Activated CD8-positive, alpha-beta memory T cell treated with anti-CD3 and anti-CD28 coated beads, Interleukin-2, amount 50 U/mL, for 4 hours (primary cell): ENCODE measurements around the gene TUSC2.
"Not testable (repeated sequence)": the region's sequence is repeated elsewhere in the genome, so short reads cannot be mapped to it uniquely, and the experiment has no call there.

Experiments
- DNase-seq: peaks from one replicate; pipeline ENCODE4 v3.0.0-alpha.2; 2020

The TUSC2 gene

GRCh38 chr3:50316657-50317242 is 11.3 kb downstream of the TUSC2 start:
- DNase-seq, result peak; percentile 80

DNA sequence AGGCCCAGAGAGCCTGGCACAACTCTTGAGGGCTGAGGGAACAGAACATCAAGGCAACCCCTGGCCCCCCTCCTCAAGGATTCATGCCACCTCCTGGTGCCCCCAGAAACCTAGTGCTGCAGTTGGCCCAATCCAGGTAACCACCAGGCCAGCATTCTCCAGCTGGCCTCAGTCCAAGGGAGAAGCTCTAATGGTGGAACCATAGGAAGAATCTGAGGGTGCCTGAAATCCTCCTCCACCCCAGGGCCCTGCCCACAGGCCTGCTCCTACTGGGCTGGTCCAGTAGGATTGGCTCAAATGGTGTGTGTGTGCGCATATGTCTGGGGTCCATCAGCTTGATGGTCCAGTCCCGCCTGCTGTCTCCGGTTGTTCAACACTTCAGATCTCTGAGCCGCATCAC is 13.2 kb downstream of the TUSC2 start:
- DNase-seq, result no peak

- no peak for DNase-seq
Observed at GRCh38 chr3:50314342-50314741, 13.7 kb downstream of the TUSC2 start.

GRCh38 chr3:50312041-50312440 is 16.0 kb downstream of the TUSC2 start:
- DNase-seq, result not testable (repeated sequence)

DNA sequence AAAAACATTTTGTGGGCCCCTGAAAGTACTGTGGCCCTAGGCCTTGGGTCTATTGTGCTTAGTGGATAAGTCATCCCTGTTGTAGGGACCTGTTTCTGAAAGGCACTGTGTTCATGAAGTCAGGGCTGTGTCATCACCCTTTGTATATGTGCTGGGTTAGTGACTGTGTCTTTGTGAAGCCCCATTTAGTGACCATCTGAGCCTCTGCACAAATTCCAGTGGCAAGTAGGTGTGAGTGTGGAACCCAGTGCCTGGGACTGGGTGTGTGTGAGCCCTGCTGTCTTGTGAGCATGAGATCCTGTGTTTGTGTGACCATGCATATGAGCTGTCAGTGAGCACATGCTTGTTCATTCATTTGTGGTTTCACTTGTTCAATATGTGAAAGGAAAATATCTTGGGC is 23.4 kb downstream of the TUSC2 start:
- no peak for DNase-seq

GRCh38 chr3:50303013-50303815 is 24.8 kb downstream of the TUSC2 start, which contains the start of gene HYAL1:
HYAL1 (minus strand) TSS chr3:50303574; CDS start chr3:50302956, 618 bp downstream.
- DNase-seq, result no peak

DNA sequence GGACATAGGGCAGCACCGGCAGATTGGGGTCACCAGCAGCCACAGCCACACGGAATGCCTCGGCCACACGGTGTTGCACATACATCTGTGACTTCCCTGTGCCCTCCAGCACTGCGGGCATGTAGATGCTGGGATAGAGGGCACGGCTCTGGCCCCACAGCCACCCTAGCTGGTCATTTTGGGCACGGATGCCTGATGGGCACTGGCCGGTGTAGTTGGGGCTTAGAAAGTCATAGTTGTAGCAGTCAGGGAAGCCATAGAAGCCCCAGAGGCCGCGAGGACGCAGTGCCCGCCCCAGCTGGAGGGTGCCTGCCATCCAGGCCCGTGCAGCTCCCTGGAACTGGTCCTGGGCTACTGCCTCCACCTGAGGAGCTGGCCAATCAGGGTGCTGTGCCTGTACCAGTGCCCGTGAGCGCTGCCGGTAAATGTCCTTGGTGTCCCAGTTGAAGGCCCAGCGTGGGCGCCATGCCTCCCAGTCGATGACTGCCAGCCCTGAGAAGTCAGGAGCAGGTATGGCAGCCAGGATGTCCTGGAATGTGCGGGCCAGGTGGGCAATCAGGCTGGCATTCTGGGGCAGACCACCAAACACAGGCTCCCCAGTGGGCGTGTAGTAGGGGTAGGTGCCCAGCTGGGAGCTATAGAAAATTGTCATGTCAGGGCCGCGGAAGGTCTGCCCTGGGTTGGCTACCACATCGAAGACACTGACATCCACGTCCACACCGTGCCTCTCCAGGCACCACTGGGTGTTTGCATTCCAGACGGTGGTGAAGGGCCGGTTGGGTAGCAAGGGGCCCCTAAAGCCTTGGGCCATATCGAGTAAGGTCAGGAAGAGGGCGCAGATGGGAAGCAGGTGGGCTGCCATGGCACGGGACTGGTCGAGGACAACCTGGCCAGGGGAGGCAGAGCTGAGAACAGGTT is 25.7 kb downstream of the TUSC2 start:
- DNase-seq, result no peak

GRCh38 chr3:50300681-50301254 is 27.3 kb downstream of the TUSC2 start:
- no peak for DNase-seq

DNA sequence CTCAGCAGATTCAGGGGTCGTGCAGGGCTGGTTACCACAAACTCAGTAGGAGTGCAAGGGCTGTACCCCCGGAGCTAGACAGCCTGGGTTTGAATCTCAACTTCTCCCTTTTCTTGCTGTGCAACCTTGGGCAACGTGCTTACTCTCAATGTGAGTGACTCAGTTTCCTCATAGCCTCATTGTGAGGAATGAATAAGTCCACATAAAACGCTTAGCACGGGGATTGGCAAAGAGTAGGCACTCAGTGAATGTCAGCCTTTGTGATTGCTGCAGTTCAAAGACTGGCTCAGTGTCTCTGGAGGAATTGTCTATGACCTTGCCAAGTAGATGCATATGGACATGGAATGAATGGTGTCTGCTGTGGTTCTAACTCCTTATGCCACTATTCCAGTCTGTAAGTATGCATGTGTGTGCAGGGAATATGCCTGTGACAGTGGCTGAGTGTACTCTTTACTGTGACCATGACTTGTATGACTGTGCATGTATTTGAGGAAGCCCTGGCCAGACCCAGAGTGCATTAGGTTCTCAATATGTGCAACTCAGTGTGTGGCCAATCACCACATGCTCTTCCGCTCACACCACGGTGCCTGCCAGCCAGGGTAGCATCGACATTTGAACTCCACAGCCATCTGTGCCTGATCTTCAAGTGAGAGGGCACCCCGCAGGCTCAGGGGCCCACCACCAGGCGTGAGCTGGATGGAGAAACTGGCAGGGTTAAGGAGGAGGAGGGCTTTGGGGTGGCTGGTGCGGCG is 27.9 kb downstream of the TUSC2 start:
- no peak for DNase-seq

DNA sequence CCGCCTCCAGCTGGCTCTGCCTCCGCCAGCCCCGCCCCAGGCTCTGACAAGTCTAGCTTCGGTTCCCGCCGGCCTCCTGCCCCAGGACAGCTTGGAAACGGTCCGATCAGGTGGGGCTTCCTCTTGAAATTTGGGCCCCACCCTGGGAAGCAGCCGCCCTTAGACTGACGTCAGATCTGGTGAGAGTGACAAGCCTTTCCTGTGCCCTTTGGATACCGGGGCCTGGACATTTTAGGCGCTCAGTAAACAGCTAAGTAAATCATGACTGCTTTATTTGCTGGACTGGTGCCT is 28.4 kb downstream of the TUSC2 start:
- no peak for DNase-seq

DNA sequence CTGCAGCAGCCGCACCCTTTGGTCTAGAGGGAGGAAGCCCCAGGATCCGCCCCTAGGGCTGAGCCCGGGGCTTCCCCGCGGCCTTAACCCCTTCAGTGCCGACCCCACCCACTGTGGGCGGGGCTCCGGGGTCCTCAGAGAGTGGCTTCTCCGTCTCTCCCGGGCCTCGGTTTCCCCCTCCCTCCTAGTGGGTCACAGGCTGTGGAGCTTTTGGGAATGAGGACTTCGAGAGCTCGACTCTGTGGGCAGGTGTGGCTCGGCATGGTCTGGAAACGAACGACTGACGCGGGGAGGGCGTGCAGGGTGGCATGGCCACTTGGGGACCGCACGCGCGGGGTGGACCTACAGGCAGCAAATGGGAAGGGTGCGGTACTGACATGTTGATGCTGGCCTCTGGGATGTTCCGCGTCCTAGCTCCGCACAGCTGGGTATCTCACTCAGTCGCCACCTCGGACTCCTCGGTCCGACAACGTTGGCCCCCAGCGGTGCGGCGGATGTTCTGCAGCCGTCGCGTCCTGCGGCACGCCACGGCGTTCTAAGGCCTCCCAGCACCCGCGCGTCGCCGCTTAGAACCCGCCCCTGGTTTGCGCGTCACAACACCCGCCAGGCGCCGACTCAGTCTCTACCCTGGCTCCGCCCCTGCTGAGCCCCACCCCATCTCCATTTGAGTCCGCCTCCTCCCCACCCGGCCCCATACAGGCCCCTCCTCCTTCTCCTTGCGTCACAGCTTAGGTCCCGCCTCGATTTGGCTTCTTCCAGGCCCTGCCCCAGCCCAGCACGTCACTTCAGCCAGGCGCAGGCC is 29.0 kb downstream of the TUSC2 start, which contains the start of the genes HYAL3 and NAA80:
TSS of gene HYAL3 (minus strand) at position 570 of the 802 bp plus-strand sequence. CDS start 3,803 bp downstream, outside the sequence.
TSS of gene NAA80 (minus strand) at position 570 of the 802 bp plus-strand sequence. CDS start 1,942 bp downstream, outside the sequence.
- peak; percentile 99 for DNase-seq

DNA sequence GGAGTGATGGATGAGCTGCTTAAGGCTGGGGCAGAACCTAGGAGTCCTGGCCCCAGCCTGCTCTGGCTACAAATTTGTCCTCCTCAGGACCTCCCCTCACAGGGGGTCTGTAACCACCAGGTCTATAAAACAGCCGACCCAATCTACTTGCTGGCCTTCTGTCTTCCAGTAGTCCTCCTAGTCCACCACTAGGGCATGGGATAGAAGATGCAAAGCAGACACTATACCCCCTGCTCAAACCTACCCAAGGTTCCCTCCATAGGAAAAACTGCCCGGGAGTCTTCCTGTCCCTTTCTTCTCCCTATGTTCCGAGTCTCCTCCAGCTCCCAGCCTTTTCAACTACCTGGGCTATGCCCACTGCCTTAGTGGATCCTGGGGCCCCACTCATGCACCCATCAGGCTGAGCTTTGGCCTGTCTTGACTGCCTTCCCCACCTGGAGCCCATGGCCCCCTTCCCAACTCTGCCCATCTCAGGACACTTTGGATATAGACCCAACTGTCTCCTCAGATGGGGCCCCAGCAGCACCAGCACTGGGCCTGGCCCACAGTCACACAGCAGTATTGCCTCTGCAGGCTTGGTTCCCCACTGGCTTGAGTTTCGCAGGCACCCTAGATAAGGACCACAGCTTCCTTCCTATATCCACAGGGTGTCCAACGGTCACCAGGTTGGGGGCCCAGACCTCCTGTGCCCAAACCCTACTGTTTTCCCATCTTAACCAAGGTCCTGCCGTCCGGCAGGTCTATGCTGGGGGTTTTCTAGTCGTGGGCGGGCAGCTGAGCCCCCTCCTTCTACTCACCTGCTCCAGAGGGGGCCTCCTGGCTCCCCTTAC is 29.9 kb downstream of the TUSC2 start:
- no peak for DNase-seq

DNA sequence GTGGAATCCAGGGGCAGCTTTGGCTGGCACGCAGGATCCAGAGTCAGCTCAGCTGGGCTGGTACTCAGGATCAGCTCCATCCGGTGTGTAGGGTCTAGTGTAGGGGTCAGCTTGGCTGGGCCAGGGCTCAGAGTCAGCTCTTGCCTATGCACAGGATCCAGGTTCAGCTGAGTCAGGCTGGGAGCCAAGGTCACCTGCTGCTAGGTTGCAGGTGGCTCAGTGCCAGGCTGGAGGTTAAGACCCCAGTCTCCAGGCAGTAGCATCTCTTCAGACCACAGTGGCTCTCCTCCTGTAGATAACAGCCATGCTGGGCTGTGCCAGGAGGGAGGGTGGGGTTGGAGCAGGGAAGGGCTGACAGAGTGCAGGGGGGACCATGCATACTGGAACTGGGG is 30.6 kb downstream of the TUSC2 start:
- DNase-seq, result no peak

GRCh38 chr3:50296721-50297383 is 31.2 kb downstream of the TUSC2 start:
- DNase-seq, result no peak

DNA sequence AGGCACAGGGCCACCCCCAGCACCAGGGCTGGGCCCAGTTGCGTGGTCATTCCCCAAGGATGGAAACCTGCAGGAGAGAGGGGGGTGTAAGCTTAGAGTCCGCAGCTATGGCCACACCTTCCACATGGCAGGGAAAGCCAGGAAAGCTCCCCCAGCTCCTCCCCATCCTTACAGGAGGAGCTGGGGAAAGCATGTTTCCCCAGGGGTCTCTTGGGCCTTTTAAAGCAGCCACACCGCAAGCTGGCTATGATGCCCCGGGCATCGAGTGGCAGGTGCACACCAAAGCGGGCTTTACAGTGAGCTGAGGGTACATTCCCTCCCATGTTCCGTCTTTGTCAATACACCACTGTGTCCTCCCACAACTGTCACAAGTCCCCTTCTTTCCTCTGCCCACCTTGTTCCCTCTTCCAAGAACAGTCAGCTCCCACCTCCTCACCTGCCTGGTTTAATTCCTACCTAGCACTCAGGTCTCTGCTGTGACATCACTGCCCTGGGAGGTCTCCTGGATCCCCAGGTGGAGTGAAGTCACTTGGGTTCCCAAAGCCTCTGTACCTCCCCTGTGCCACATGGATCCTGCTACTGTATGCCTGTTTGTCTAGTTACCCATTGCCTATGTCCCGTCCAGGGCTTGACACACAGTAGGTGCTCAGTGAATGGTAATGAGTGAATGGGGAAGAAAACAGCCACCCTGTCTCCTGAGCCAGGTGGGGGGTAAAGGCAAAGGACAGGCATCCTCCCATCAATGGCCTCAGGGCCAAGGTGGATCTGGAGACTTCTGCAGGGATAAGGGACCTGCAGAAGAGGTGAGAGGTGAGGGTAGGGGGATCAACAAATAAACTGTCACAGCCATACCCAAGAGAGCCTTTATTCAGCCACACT is 32.2 kb downstream of the TUSC2 start:
- DNase-seq, result no peak

DNA sequence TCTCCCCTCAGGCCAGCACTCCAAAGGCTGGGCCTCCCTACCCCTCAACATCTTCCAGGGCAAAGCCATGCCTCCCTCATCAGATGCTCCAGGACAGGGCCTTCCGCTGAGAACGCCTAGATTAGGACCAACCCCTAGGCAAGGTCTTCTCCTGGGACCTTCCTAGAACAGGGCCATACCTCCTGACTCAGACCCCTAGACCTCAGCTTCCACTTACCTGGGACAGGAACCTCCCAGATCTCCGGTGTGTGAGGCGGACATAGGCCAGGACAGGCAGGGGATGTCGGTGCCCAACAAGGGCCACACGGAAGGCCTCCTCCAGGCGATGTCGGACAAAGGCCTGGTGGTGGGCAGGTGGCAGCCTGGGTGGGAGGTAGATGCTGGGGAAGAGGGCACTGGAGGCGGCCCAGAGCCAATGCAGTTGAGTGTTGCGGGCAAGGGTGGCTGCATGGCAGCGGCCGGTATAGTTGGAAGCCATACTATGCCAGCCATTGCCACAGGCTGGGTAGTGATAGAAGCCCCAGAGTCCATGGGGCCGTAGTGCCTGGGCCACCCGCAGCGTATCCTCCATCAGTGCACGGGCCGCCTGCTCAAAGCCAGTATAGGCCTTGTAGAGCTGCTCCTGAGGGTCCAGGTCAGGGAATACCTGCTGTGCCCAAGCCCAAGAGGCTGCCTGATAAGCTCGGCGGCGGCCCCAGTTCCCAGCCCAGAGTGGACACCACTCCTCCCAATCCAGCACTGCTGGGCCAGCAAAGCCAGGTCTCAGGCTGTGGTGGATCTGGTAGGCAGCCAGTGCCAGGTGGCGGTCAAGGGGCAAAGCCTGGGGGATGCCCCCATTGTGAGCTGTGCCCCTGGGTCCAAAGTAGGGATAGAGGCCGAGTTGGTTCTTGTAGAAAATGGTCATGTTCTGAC is 33.3 kb downstream of the TUSC2 start:
- DNase-seq, result no peak

- DNase-seq, result no peak
Observed at GRCh38 chr3:50294089-50294488, 33.9 kb downstream of the TUSC2 start.
